GM23248 (cell line): ENCODE measurements around the gene IFT52.
"Not testable (repeated sequence)": the region's sequence is repeated elsewhere in the genome, so short reads cannot be mapped to it uniquely, and the experiment has no call there.

Experiments
- EZH2 ChIP-seq: fragments of 200-600 bp; sonication (generic); IDR thresholded peaks from 2 replicates; pipeline ENCODE4 v1.6.1; 2018; ENCODE audit warnings: antibody characterized with exemption, mild to moderate bottlenecking; ENCODE audit not compliant: insufficient read depth, poor library complexity, severe bottlenecking
- EZH2phosphoT487 ChIP-seq: fragments of 200-600 bp; sonication (generic); IDR thresholded peaks from 2 replicates; pipeline ENCODE4 v1.6.1; 2018; ENCODE audit warnings: antibody characterized with exemption, moderate library complexity, mild to moderate bottlenecking, low read depth; ENCODE audit not compliant: insufficient read depth

DNA sequence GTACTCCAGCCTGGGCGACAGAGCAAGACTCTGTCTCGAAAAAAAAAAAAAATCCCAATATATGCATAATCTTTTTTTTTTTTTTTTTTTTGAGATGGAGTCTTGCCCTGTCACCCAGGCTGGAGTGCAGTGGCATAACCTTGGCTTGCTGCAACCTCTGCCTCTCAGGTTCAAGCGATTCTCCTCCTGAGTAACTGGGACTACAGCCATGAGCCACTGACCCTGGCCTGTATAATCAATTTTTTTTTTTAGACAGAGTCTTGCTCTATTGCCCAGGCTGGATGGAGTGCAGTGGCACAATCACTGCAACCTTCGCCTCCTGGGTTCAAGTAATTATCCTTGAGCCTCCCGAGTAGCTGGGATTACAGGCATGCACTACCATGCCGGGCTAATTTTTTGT, 64.4 kb downstream of the IFT52 start:
- TF ChIP-seq EZH2, EZH2phosphoT487: not testable (repeated sequence)
